Common myeloid progenitor, CD34-positive (primary cell): Measurements from ENCODE around the gene HOXA6.

ENCODE experiments used
- CTCF ChIA-PET: fragments of 350-600 bp; sonication (Branson Sonifier 250); formaldehyde crosslinking; loops from one replicate; lab custom pipeline; 2021; ENCODE audit warnings: antibody characterized with exemption; lab: Charles Lee
- POLR2A ChIA-PET: fragments of 350-600 bp; sonication (Branson Sonifier 250); formaldehyde crosslinking; loops from one replicate; lab custom pipeline; 2021; ENCODE audit warnings: antibody characterized with exemption; lab: Charles Lee
- DNase-seq, 3 donors: peaks; one replicate each; pipeline versions ENCODE4 v3.0.0 to v3.0.0-alpha.2; 2013
- H3K27ac ChIP-seq, 2 experiments: 1 replicate in 1 of 2; 2 replicates in 1 of 2; pipeline ENCODE4 v1.7.0; 2013; ENCODE audit warnings: inconsistent platforms in 2 of 2, low read length in 2 of 2, mild to moderate bottlenecking in 2 of 2, low read depth in 1 of 2, moderate library complexity in 1 of 2; ENCODE audit not compliant: severe bottlenecking in 2 of 2, insufficient read depth in 1 of 2, poor library complexity in 1 of 2
- H3K27me3 ChIP-seq, 5 experiments: replicated peaks in 2 of 5; 1 replicate in 3 of 5; 2 replicates in 2 of 5; pipeline versions ENCODE4 v1.6.1 to v1.7.0; 2013; ENCODE audit warnings: low read length in 4 of 5, mild to moderate bottlenecking in 2 of 5, moderate library complexity in 2 of 5, inconsistent platforms in 1 of 5; ENCODE audit not compliant: insufficient read depth in 5 of 5, control insufficient read depth in 4 of 5
- H3K36me3 ChIP-seq, 4 experiments: 1 replicate in 2 of 4; 2 replicates in 2 of 4; pipeline versions ENCODE4 v1.6.1 to v1.7.0; 2013; ENCODE audit warnings: low read length in 3 of 4, control low read depth in 1 of 4, mild to moderate bottlenecking in 1 of 4; ENCODE audit not compliant: control insufficient read depth in 4 of 4, insufficient read depth in 4 of 4
- H3K4me1 ChIP-seq, 4 experiments: 1 replicate in 3 of 4; 2 replicates in 1 of 4; pipeline versions ENCODE4 v1.6.1 to v1.7.1; 2013; ENCODE audit warnings: low read length in 3 of 4, mild to moderate bottlenecking in 3 of 4, control low read depth in 1 of 4, inconsistent platforms in 1 of 4, moderate library complexity in 1 of 4; ENCODE audit not compliant: control insufficient read depth in 4 of 4, insufficient read depth in 4 of 4; ENCODE audit errors: control extremely low read depth in 1 of 4
- H3K4me3 ChIP-seq, 7 experiments: 1 replicate in 4 of 7; 2 replicates in 3 of 7; pipeline versions ENCODE4 v1.5.1 to v1.7.0; 2013; ENCODE audit warnings: mild to moderate bottlenecking in 7 of 7, low read length in 6 of 7, moderate library complexity in 6 of 7, inconsistent platforms in 2 of 7, low read depth in 2 of 7, control low read depth in 1 of 7; ENCODE audit not compliant: insufficient read depth in 4 of 7, control insufficient read depth in 1 of 7; ENCODE audit errors: extremely low read depth in 1 of 7
- H3K9me3 ChIP-seq, 5 experiments: 1 replicate in 4 of 5; 2 replicates in 1 of 5; pipeline versions ENCODE4 v1.6.1 to v1.7.1; 2013; ENCODE audit warnings: low read length in 4 of 5, mild to moderate bottlenecking in 2 of 5, inconsistent platforms in 1 of 5, low read depth in 1 of 5, moderate library complexity in 1 of 5; ENCODE audit not compliant: control insufficient read depth in 4 of 5, insufficient read depth in 2 of 5; ENCODE audit errors: control extremely low read depth in 1 of 5
- WGBS: methylation state at CpG from one replicate; pipeline ENCODE4 v1.1.5; 2013; ENCODE audit not compliant: insufficient coverage; 5-methylcytosine and 5-hydroxymethylcytosine counted together

HOXA6 gene

DNA sequence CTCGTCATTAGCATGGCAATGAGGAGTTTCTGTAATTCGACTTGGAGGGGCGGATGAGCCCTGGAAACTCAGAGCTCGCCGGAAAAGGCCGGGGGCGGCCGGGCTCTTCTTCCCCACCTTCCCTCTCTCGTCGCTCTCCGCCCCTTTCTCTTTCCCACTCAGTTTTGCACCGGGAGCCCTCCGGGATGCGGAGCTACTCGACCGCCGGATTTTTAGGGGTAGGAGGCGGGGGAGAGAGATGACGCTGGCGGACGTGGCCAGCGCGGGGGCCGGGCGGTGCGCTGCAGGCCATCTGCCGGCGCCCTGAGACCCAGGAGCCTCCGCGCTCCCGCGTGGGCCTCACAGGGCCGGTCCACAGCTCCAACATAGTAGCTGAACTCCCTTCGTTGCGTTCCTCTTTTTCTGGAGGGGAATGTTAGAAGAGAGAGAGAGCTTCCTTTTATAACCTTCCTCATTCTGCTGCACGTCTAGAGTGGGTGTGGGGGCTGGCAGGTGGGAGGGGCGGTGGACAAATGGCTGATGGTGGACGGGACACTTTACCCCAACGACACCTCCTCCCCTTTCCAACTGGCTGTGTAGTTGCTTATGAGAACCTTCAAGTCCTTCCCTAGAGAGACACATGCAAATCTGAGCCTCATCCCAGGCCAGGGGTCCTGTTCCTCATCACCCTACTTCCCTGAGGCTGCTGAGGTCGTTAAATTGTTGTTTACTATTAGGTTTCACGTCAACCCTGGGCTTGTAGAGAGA is 50.6 kb downstream of the HOXA6 start:
- ChIA-PET CTCF (interaction anchor here (0.7 to 3.8 kb wide), 11 partner anchors 31 to 415 kb away, joined by 3 to 24 read pairs (median 4); partner anchors contain the start of genes HOXA3, HOXA5 and HOXA7), POLR2A (no interaction called here)
- Histone ChIP-seq H3K27ac (no peak overlapping the region), H3K4me1 (peaks cover 2 to 44% (median 38%) of the 10 kb centered on the region in 4 experiments), H3K36me3 (peaks cover 0 to 8% (median 1%) of the 10 kb centered on the region in 4 experiments), H3K9me3 (no peaks in the 10 kb centered on the region), H3K27me3 (peaks cover 26 to 98% (median 51%) of the 10 kb centered on the region in 5 experiments), H3K4me3 (peak overlapping the region; percentile 57 to 82 (median 77))
- WGBS = 0% methylated on average over 19 of the region's 41 CpGs
- DNase-seq = peak in 2 of 3 donors; percentile 62 to 63

DNA sequence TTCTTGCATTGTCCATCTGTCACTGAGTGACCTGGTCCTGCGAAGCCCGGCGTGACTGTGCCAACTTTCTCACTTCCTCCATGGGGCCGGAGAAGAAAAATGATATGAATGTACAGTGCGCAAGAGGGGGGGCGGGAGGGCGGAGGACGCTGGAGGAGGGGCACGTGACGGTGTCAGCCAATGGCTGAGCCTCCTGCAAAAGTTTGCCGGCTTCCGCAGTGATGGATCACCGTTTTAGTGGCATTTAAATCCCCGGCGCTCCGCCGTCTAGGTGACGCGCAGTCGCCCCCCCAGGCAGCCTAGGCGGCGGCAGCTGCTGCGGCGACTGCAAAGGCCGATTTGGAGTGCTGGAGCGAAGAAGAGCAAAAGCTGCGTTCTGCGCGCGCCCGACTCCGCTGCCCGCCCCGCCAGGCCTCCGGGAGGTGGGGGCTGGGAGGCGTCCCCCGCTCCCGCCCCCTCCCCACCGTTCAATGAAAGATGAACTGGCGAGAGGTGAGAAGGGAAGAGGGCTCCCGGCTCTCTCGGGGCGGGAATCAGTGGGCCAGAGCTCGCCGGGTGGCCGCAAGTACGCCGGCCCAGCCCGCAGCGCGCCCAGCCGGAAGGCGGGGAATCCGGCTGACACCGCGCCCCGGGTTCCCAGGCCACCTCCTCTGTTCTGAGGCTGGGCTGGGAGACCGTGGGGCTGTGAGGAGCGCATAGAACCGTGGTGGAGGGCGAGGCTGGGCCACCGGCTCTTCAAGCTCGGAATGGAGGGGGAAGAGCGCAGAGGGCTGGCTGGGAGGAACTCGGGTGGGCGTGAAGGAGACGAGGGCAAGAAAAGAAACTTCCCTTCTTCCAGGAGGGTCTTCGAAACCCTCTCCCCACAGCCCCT is 51.4 kb downstream of the HOXA6 start, which contains the start of gene HOXA1:
TSS of gene HOXA1 (minus strand) at position 104 of the 871 bp plus-strand sequence. CDS start at position 16, 88 bp downstream.
- WGBS = 0% methylated on average over 45 of the region's 68 CpGs
- Histone ChIP-seq H3K4me1 (peaks cover 2 to 47% (median 37%) of the 10 kb centered on the region in 4 experiments), H3K4me3 (peak within 1 kb of the TSS; percentile 57 to 82 (median 77)), H3K27ac (no peak within 1 kb of the TSS), H3K27me3 (peaks cover 30 to 98% (median 50%) of the 10 kb centered on the region in 5 experiments), H3K9me3 (no peaks in the 10 kb centered on the region), H3K36me3 (peaks cover 0 to 6% (median 1%) of the 10 kb centered on the region in 4 experiments)
- DNase-seq = peak; percentile 87 to 93 (median 92)
- ChIA-PET CTCF (interaction anchor here (0.6 to 3.8 kb wide), 10 partner anchors 10 to 414 kb away, joined by 3 to 24 read pairs (median 4); partner anchors contain the start of genes HOXA5 and HOXA7), POLR2A (no interaction called here)
